ENCODE data around the gene LGI2. TPM values are rescaled to one million over a fixed set of nuclear protein-coding genes. Genes with fewer than 3 reads are reported as not detected.

Gene LGI2
- total and polyA plus RNA-seq, 2 experiments from 2014 or later: 0.63 to 8.0 TPM

DNA sequence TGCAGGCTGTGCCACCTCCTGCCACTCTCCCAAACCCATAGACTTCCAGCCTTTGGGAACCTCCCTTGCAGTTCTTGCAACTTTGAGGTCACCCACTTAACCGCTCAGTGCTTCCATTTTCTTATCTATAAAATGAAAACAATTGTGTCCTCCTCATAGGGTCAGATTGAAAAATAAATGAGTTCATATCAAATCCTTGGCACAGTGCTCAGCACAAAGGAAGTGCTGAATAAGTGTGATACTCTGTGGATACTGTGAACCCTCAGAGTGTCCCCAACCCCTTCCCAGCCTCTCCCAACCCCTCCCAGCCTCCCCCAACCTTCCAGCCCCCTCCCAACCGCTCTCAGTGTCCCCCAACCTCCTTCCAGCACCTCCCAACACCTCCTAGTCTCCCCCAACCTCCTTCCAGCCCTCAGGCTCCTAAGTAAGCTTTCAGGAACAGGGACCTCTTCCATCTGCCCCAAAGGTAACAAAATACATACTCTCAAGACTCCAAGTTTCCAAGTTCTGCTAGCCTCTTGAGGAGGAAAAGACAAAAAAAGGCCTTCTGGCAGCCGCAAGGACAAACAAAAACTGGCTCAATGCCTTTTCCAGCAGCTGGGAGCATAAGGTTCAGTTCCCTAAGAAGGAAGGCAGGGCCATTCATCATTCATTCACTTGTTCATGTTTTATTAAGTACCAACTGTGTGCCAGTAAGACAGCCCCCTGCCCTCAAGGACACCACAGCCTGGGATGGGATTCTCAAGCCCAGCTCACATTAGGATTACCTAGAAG is 46.1 kb upstream of the LGI2 start (continued):
- TF ChIP-seq, protein P1, sequence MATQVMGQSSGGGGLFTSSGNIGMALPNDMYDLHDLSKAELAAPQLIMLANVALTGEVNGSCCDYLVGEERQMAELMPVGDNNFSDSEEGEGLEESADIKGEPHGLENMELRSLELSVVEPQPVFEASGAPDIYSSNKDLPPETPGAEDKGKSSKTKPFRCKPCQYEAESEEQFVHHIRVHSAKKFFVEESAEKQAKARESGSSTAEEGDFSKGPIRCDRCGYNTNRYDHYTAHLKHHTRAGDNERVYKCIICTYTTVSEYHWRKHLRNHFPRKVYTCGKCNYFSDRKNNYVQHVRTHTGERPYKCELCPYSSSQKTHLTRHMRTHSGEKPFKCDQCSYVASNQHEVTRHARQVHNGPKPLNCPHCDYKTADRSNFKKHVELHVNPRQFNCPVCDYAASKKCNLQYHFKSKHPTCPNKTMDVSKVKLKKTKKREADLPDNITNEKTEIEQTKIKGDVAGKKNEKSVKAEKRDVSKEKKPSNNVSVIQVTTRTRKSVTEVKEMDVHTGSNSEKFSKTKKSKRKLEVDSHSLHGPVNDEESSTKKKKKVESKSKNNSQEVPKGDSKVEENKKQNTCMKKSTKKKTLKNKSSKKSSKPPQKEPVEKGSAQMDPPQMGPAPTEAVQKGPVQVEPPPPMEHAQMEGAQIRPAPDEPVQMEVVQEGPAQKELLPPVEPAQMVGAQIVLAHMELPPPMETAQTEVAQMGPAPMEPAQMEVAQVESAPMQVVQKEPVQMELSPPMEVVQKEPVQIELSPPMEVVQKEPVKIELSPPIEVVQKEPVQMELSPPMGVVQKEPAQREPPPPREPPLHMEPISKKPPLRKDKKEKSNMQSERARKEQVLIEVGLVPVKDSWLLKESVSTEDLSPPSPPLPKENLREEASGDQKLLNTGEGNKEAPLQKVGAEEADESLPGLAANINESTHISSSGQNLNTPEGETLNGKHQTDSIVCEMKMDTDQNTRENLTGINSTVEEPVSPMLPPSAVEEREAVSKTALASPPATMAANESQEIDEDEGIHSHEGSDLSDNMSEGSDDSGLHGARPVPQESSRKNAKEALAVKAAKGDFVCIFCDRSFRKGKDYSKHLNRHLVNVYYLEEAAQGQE (IDR thresholded peaks at IDR 0.05; ENCODE audit: unreplicated experiment): no peak
- no peak for TF ChIP-seq NANOG (IDR thresholded peaks at IDR 0.05; ENCODE audit: borderline replicate concordance)

DNA sequence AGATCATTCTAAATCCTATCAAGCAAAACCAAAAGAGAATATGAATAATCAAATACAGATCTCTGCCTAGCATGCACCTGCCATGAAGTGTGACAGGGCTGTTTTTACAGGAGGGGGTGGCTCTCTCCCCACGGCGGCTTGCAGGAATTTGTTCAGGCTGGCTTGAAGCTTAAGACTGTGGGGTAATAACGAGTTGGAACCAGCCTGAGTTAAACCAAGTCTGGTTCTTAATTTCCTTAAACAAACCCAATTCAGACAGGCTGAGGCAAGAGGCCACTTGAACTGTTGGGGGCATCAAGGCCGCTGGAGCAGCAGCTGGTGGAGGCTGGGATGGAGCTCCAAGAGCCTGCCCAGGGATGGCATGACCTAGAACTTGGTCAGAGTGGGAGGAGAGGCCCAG is 45.1 kb upstream of the LGI2 start:
- H3K9me3 Mint-ChIP-seq: peaks cover 10% of the 10 kb centered on the region; the same call in 1 of the 3 replicates
- Histone ChIP-seq H3K27ac (ENCODE audit: low read depth) (no peak overlapping the region), H4K20me1 (replicated peaks; ENCODE audit: insufficient read depth) (no peaks in the 10 kb centered on the region), H3K79me2 (replicated peaks; ENCODE audit: insufficient read depth) (no peaks in the 10 kb centered on the region), H3K4me3 (no peak overlapping the region), H2AFZ (no peak overlapping the region), H3K4me1 (ENCODE audit: insufficient read depth) (peaks cover 1% of the 10 kb centered on the region; the same call in 1 of the 2 replicates), H3K36me3 (ENCODE audit: insufficient read depth) (no peaks in the 10 kb centered on the region), H3K27me3 (ENCODE audit: insufficient read depth) (no peaks in the 10 kb centered on the region), H3F3A (replicated peaks; ENCODE audit: low read depth) (no peaks in the 10 kb centered on the region), H3K9me2 (ENCODE audit: insufficient read depth) (no peaks in the 10 kb centered on the region), H3K4me2 (no peak overlapping the region)
- no peak overlapping the region for H3K4me3 Mint-ChIP-seq
- peaks cover 2% of the 10 kb centered on the region; the same call in 2 of the 3 replicates for H3K4me1 Mint-ChIP-seq
- no peak for DNase-seq (ENCODE audit: low spot score)
- no peaks in the 10 kb centered on the region for H3K36me3 Mint-ChIP-seq (ENCODE audit: low read depth)
- ATAC-seq: no peak
- H3K27me3 Mint-ChIP-seq (ENCODE audit: insufficient read depth, low read depth, poor library complexity): peaks cover 2% of the 10 kb centered on the region
- H3K27ac Mint-ChIP-seq: no peak overlapping the region
- TF ChIP-seq ZNF331 (CRISPR knock-in tag; IDR thresholded peaks at IDR 0.05; ENCODE audit: low read depth) (no peak), EZH2phosphoT487 (IDR thresholded peaks at IDR 0.05; ENCODE audit: unreplicated experiment) (no peak), CREB1 (CRISPR knock-in tag; IDR thresholded peaks at IDR 0.05; ENCODE audit: low read depth) (no peak), POLR2AphosphoS5 (IDR thresholded peaks at IDR 0.05; ENCODE audit: low read depth) (no peak), CTCF (conservative IDR thresholded peaks at IDR 0.05; ENCODE audit: low read depth in 2 of 2) (no peak), NANOG (IDR thresholded peaks at IDR 0.05; ENCODE audit: borderline replicate concordance) (no peak), STAT1 (IDR thresholded peaks at IDR 0.05; ENCODE audit: unreplicated experiment) (no peak), JUNB (IDR thresholded peaks at IDR 0.05; ENCODE audit: unreplicated experiment) (no peak), ZNF462 (CRISPR knock-in tag; IDR thresholded peaks at IDR 0.05) (no peak), EZH2 (IDR thresholded peaks at IDR 0.05; ENCODE audit: low read depth, unreplicated experiment) (no peak)
- TF ChIP-seq, protein P2, sequence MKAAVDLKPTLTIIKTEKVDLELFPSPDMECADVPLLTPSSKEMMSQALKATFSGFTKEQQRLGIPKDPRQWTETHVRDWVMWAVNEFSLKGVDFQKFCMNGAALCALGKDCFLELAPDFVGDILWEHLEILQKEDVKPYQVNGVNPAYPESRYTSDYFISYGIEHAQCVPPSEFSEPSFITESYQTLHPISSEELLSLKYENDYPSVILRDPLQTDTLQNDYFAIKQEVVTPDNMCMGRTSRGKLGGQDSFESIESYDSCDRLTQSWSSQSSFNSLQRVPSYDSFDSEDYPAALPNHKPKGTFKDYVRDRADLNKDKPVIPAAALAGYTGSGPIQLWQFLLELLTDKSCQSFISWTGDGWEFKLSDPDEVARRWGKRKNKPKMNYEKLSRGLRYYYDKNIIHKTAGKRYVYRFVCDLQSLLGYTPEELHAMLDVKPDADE (IDR thresholded peaks at IDR 0.05): no peak
